Nephron progenitor cell (in vitro differentiated cells): Measurements from ENCODE around the gene FAM131B.

Source experiments
- DNase-seq: peaks from one replicate; pipeline ENCODE4 v3.0.0; 2021
- H3K27ac Mint-ChIP-seq: 2 replicates; pipeline ENCODE4 v1.8.0; 2021; ENCODE audit warnings: mild to moderate bottlenecking, moderate library complexity, mixed read lengths
- H3K27me3 Mint-ChIP-seq: 2 replicates; pipeline ENCODE4 v1.8.0; 2021; ENCODE audit warnings: mild to moderate bottlenecking, low read depth, mixed read lengths; ENCODE audit not compliant: poor library complexity
- H3K36me3 Mint-ChIP-seq: 2 replicates; pipeline ENCODE4 v1.8.0; 2021; ENCODE audit warnings: low read depth, mixed read lengths
- H3K4me1 Mint-ChIP-seq: 2 replicates; pipeline ENCODE4 v1.8.0; 2021; ENCODE audit warnings: mixed read lengths
- H3K4me3 Mint-ChIP-seq: 2 replicates; pipeline ENCODE4 v1.8.0; 2021; ENCODE audit warnings: mild to moderate bottlenecking, moderate library complexity, mixed read lengths
- H3K9me3 Mint-ChIP-seq: 2 replicates; pipeline ENCODE4 v1.8.0; 2021; ENCODE audit warnings: mild to moderate bottlenecking, moderate library complexity, mixed read lengths
- TF ChIP-seq, protein P1 (sequence below): fragments of 200-600 bp; sonication (generic); IDR thresholded peaks from 2 replicates; pipeline ENCODE4 v1.5.0; 2021; ENCODE audit warnings: antibody characterized with exemption

The FAM131B gene

DNA sequence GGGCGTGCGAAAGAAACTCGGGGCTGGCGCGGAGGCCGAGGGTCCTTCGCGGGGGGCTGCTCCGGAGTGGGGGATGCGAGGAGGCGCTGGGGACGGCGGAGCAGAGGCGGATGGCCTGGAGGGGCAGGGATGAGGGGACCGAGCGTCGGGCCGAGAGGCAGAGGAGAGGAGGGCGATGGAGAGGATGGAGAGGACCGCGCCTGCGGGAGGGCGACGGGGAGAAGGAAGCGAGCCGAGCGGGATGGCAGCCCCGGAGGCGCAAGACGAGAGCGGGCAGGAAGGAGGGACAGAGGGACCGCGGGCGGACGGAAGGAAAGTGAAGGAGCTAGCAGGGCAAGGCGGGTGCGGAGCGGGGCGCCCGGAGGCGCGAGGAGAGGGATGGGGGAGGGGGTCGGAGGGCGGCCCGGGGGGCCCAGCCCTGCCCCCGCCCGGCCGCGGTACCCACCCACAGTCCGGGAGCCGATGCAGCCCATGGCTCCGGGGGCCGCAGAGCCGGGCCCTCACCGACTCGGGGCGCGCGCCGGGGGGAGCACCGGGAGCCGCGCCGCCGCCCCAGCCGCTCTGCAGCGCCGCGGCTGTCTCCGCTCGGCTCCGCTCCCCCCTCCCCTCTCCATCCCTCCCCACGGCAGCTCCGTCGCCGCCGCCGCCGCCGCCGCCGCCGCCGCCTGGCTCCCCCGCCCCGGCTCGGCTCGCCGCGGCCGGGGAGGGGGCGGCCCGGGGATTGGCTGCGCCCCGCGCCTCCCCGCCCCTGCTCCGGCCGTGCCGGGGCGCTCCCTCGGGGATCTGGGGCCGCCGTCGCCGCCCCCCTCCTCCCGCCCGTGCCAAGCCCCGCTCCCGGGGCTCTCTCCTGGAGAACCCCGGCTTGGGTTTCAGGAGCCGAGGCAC lies at the start of gene FAM131B:
TSS of gene FAM131B (minus strand) at position 583 of the 885 bp plus-strand sequence. CDS start at position 473, 110 bp downstream.
- Mint-ChIP-seq H3K4me1 (peaks cover 10% of the 10 kb centered on the region), H3K4me3 (peak within 1 kb of the TSS; percentile 84), H3K36me3 (no peaks in the 10 kb centered on the region), H3K27me3 (peaks cover 91% of the 10 kb centered on the region), H3K27ac (no peak within 1 kb of the TSS), H3K9me3 (no peaks in the 10 kb centered on the region)
- TF ChIP-seq, protein P1, sequence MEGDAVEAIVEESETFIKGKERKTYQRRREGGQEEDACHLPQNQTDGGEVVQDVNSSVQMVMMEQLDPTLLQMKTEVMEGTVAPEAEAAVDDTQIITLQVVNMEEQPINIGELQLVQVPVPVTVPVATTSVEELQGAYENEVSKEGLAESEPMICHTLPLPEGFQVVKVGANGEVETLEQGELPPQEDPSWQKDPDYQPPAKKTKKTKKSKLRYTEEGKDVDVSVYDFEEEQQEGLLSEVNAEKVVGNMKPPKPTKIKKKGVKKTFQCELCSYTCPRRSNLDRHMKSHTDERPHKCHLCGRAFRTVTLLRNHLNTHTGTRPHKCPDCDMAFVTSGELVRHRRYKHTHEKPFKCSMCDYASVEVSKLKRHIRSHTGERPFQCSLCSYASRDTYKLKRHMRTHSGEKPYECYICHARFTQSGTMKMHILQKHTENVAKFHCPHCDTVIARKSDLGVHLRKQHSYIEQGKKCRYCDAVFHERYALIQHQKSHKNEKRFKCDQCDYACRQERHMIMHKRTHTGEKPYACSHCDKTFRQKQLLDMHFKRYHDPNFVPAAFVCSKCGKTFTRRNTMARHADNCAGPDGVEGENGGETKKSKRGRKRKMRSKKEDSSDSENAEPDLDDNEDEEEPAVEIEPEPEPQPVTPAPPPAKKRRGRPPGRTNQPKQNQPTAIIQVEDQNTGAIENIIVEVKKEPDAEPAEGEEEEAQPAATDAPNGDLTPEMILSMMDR = no peak
- peak; percentile 57 for DNase-seq

DNA sequence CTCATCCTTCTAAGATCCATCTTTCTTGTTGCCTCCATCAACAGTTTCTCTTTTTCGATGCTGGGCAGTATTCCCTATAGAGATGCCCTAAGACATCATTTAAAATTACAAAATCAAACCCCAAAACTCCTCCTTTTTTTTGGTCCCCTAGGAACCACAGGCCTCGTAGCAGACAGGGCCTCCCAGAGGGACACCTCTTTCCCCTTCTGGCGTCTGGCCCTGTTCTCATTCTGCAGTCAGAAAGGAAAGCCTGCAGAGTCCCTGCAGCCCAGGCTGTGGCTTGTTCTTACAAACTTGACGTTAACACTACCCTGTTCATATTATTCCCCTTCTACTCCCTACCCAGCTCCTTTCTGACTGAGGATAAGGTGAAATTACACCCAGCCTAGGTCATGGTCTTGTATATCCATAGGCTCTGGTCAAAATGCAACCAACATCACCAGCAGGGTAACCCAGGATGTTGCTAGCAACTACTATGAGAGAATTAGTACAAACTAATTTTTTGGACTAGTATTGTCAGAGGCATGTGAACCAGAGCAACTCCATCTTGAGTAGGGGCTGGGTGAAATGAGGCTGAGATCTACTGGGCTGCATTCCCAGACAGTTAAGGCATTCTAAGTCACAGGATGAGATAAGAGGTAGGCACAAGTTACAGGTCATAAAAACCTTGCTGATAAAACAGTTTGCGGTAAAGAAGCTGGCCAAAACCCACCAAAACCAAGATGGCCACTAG lies 49.6 kb upstream of the FAM131B start:
- H3K27me3 Mint-ChIP-seq = peaks cover 20% of the 10 kb centered on the region
- H3K4me3 Mint-ChIP-seq = no peak overlapping the region
- peaks cover 81% of the 10 kb centered on the region for H3K4me1 Mint-ChIP-seq
- DNase-seq = no peak
- no peaks in the 10 kb centered on the region for H3K9me3 Mint-ChIP-seq
- TF ChIP-seq, protein P1 = no peak
- H3K36me3 Mint-ChIP-seq = no peaks in the 10 kb centered on the region
- H3K27ac Mint-ChIP-seq = no peak overlapping the region

DNA sequence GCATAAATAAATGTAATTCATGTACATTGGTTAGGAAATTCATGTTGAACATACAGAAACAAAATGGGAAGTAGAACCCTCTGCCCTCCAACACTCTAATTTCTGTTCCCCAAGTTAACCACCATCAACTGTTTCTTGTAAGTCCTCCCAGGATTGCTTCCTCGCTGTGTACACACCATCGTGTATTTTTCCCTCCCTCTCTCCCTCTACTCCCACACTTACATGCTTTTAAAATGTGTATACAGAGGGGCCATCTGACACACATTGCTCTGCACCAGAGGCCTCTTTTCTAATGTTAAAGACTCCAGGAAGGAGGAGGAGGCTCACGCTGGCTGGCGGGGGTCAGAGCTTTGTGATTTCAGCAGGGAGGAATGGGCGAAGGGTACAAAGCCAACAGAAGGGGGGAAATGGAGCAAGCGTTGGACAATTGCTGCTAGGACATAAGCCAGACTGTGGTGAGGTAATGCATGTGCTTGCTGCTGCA lies 48.0 kb upstream of the FAM131B start:
- H3K9me3 Mint-ChIP-seq = no peaks in the 10 kb centered on the region
- peak overlapping the region; percentile 86 for H3K4me3 Mint-ChIP-seq
- TF ChIP-seq, protein P1 = no peak
- H3K4me1 Mint-ChIP-seq = peaks cover 86% of the 10 kb centered on the region
- no peaks in the 10 kb centered on the region for H3K36me3 Mint-ChIP-seq
- DNase-seq = no peak
- no peak overlapping the region for H3K27ac Mint-ChIP-seq
- H3K27me3 Mint-ChIP-seq = peaks cover 20% of the 10 kb centered on the region

DNA sequence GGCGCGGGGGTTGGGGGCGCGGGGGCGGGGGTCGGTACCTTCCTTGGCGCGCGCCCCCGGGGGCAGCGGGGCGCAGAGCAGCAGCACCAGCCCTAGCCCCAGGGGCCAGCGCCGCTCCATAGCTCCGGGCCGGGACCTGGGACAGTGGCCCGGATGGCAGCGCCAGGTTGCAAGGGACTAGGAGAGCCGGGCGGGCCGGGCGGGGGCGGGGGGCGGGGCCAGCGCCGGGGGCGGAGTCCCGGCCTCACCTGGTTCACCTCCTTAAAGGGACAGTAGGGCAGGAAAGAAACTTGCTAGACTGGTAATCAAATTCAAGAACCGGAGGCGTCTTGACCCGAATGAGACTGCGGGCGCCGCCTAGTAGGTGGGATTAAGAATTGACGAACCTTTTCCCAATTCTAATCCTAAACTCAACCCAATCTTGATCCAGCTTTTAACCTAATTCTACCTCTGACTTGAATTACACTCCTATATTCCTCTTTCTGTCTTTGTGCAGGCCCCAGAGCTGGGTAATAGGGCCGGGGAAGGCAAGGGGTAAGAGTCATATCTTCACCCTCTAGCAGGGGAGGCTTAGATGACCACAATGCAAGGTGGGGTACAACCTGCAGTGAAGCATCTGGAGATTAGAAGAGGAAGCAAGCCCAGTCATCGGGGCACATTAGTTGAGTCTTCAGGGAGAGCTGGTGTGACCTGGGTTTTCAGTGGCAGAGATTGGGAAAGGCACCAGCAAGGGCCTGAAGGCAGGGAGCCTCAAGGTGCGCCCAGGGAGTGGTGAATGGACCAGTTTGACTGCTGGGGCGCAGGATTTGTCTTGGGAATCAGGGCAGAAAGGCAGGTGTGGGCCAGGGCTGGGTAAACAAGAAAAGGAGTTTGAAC lies 46.4 kb upstream of the FAM131B start, which contains the start of gene EPHA1:
TSS of gene EPHA1 (minus strand) at position 171 of the 876 bp plus-strand sequence. CDS start at position 120, 51 bp downstream.
- TF ChIP-seq, protein P1 = peak; percentile 36
- no peaks in the 10 kb centered on the region for H3K36me3 Mint-ChIP-seq
- peak within 1 kb of the TSS; percentile 49 for H3K27ac Mint-ChIP-seq
- DNase-seq = peak; percentile 42
- no peaks in the 10 kb centered on the region for H3K9me3 Mint-ChIP-seq
- peaks cover 84% of the 10 kb centered on the region for H3K4me1 Mint-ChIP-seq
- H3K4me3 Mint-ChIP-seq = peak within 1 kb of the TSS; percentile 86
- peaks cover 20% of the 10 kb centered on the region for H3K27me3 Mint-ChIP-seq

DNA sequence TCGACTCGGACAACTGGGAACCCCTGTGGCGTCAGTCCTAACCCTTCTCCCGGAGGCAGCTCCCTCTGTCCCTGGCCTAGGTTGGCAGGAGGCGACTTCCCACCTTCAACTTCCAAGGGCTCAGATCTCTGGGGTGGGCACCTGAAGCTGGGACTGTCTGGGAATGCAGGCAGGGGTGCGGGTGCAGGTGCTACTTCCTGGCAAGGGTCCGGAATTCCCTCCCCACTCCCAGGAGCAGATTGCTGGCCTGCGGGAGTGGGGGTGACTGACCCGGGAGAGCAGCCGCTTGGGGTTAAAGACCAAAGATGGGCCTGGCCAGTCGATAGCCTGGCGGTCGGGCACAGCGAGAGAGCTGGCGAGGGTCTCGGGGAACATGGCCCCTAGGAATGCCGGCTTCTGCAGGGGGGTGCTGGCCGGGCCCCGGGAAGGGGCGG lies 45.8 kb upstream of the FAM131B start:
- Mint-ChIP-seq H3K27me3 (peaks cover 20% of the 10 kb centered on the region), H3K36me3 (no peaks in the 10 kb centered on the region), H3K4me3 (peak overlapping the region; percentile 78), H3K27ac (no peak overlapping the region), H3K4me1 (peaks cover 80% of the 10 kb centered on the region), H3K9me3 (no peaks in the 10 kb centered on the region)
- TF ChIP-seq, protein P1 = no peak
- DNase-seq = peak; percentile 54
